ENCODE results near the gene B3GAT2.

B3GAT2 gene, protein sequence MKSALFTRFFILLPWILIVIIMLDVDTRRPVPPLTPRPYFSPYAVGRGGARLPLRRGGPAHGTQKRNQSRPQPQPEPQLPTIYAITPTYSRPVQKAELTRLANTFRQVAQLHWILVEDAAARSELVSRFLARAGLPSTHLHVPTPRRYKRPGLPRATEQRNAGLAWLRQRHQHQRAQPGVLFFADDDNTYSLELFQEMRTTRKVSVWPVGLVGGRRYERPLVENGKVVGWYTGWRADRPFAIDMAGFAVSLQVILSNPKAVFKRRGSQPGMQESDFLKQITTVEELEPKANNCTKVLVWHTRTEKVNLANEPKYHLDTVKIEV

DNA sequence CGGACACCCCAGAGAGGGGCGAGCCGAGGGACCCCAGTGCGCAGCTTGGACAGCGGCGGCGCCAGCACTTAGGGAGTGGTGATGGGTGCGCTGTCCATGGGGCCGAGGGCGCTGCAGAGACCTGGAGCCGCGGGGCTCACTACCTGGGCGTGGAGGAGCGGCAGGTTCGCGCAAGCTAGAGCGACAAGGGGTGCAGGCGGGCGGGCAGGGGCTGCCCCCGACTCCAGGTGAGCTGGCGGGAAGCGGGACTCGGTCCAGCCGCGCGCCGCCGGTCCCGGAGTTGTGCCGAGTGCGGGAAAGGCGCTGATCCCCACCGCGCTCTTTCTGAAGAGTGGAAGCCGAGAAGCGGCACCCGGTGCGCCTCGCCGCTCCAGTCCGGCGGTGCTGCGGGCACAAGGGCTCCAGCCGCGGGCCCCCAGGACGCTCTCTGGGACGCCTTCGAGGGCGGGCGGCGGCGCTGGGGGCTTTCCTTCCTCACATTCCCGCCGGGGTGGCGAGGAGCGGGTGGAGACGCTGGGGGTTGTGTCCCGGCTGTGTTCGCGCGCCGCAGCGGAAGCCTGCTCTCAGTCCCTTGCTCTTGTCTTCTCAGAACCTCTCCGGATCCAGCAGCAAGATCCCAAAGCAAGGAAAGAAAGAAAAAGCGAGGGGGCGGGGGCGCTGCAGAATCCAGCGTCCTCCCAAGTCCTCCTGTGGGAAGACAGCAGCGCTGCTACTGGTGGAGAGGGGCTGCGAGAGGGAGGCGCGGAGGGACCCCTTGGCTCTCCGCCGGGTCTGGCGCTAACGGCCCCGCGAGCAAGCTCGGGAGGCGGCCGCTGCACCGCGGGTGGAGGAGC lies at the start of gene B3GAT2:
Gene B3GAT2, minus strand, starts transcription at position 610 of the 833 bp plus-strand sequence. CDS start 631 bp downstream, outside the sequence.
- TF ChIP-seq, protein P1, sequence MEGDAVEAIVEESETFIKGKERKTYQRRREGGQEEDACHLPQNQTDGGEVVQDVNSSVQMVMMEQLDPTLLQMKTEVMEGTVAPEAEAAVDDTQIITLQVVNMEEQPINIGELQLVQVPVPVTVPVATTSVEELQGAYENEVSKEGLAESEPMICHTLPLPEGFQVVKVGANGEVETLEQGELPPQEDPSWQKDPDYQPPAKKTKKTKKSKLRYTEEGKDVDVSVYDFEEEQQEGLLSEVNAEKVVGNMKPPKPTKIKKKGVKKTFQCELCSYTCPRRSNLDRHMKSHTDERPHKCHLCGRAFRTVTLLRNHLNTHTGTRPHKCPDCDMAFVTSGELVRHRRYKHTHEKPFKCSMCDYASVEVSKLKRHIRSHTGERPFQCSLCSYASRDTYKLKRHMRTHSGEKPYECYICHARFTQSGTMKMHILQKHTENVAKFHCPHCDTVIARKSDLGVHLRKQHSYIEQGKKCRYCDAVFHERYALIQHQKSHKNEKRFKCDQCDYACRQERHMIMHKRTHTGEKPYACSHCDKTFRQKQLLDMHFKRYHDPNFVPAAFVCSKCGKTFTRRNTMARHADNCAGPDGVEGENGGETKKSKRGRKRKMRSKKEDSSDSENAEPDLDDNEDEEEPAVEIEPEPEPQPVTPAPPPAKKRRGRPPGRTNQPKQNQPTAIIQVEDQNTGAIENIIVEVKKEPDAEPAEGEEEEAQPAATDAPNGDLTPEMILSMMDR (IDR thresholded peaks at IDR 0.05; ENCODE audit: unreplicated experiment in 3 of 3): no peak
- H3K27me3 Mint-ChIP-seq (ENCODE audit: low read depth): peaks cover 83% of the 10 kb centered on the region
- no peak within 1 kb of the TSS for H3K27ac Mint-ChIP-seq
- H3K4me3 Mint-ChIP-seq: peak within 1 kb of the TSS; percentile 85 to 88 (median 86)
- H3K36me3 Mint-ChIP-seq (ENCODE audit: low read depth): no peaks in the 10 kb centered on the region
- no peaks in the 10 kb centered on the region for H3K9me3 Mint-ChIP-seq
- peaks cover 9% of the 10 kb centered on the region for H3K4me1 Mint-ChIP-seq

DNA sequence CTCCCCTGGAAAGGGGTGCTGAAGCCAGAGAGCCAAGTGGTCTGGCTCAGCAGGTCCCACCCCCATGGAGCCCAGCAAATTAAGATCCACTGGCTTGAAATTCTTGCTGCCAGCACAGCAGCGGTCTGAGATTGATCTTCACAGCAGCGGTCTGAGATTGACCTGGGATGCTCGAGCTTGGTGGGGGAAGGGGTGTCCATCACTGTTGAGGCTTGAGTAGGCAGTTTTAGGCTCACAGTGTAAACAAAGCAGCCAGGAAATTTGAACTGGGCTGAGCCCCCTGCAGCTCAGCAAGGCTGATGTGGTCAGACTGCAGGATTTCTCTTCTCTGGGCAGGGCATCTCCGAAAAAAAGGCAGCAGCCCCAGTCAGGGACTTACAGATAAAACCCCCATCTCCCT lies 41.3 kb upstream of the B3GAT2 start:
- H3K4me3 Mint-ChIP-seq: no peak overlapping the region
- TF ChIP-seq, protein P1 (IDR thresholded peaks at IDR 0.05; ENCODE audit: unreplicated experiment in 3 of 3): no peak
- no peaks in the 10 kb centered on the region for H3K27me3 Mint-ChIP-seq (ENCODE audit: low read depth)

DNA sequence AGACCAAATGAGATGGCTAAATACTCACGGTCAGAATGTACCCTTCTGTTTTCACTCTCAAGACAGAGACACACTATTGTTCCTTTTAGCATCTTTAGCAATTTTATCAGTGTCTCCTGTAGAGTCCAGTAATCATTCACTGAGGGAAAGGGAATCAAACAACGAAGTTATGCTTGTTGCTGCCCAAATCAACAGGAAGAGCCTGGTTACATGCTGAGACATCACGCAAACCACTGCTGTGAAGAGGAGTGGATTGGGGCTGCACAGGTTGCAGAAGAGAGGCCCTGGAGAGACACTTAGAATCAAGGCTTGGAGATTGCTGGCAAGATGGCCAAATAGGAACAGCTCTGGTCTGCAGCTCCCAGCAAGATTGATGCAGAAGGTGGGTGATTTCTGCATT lies 40.5 kb upstream of the B3GAT2 start:
- TF ChIP-seq, protein P1 (IDR thresholded peaks at IDR 0.05; ENCODE audit: unreplicated experiment in 3 of 3): no peak
- no peaks in the 10 kb centered on the region for H3K36me3 Mint-ChIP-seq (ENCODE audit: low read depth)

More for the DNA sequence above, 41.3 kb upstream of the B3GAT2 start:
- H3K36me3 Mint-ChIP-seq (ENCODE audit: low read depth): peaks cover 3% of the 10 kb centered on the region
- peaks cover 25% of the 10 kb centered on the region for H3K9me3 Mint-ChIP-seq
- H3K4me1 Mint-ChIP-seq: no peaks in the 10 kb centered on the region
- no peak overlapping the region for H3K27ac Mint-ChIP-seq

DNA sequence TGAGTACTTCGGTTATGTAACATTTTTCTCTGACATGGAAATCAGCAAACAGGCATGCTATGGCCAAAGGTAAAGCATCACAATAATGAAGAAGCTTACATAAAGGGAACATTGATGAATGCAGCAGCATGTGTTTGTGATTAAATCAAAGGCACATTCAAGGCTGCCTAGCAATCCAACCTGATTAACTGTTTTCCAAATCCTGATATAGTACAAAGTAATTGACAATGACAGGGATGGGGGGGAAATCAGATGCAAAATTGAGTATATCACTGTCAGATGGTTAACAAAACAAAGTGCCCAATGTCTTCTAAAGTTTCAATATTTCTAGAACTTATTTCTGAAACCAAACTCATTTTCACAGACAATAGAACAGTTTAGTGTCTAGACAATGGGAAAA lies 39.2 kb upstream of the B3GAT2 start:
- TF ChIP-seq, protein P1 (IDR thresholded peaks at IDR 0.05; ENCODE audit: unreplicated experiment in 3 of 3): no peak
- Mint-ChIP-seq H3K27me3 (ENCODE audit: low read depth) (no peaks in the 10 kb centered on the region), H3K27ac (no peak overlapping the region), H3K4me1 (no peaks in the 10 kb centered on the region), H3K9me3 (peaks cover 5% of the 10 kb centered on the region), H3K4me3 (no peak overlapping the region), H3K36me3 (ENCODE audit: low read depth) (no peaks in the 10 kb centered on the region)

More for the DNA sequence above, 40.5 kb upstream of the B3GAT2 start:
- Mint-ChIP-seq H3K27me3 (ENCODE audit: low read depth) (no peaks in the 10 kb centered on the region), H3K27ac (no peak overlapping the region), H3K9me3 (peaks cover 17% of the 10 kb centered on the region), H3K4me3 (no peak overlapping the region), H3K4me1 (no peaks in the 10 kb centered on the region)

DNA sequence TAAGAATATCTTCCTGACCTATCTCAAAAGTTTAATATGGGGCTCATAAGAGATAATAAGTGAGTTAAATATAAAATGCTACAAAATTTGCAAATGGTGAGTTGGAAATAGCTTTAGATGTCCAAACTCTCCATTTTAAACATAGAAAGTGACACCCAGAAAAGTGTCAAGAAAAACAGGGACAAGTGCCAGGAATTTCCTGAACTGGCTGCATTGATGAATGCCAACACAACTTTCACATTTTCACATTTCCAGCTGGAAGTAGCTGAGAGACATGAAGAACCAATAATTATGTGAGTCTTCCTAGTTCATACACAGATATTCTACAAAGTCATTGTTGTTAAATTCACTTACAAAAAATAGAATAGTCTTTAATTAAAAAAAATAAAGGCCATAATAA lies 38.6 kb upstream of the B3GAT2 start:
- Mint-ChIP-seq H3K4me1 (no peaks in the 10 kb centered on the region), H3K27me3 (ENCODE audit: low read depth) (no peaks in the 10 kb centered on the region), H3K27ac (no peak overlapping the region), H3K9me3 (peaks cover 2% of the 10 kb centered on the region), H3K36me3 (ENCODE audit: low read depth) (no peaks in the 10 kb centered on the region), H3K4me3 (no peak overlapping the region)
- TF ChIP-seq, protein P1 (IDR thresholded peaks at IDR 0.05; ENCODE audit: unreplicated experiment in 3 of 3): no peak

All from nephron (organoid).